Natural killer cell (primary cell): ENCODE results near the gene C1QTNF2. TPM values are rescaled to one million over a fixed set of nuclear protein-coding genes. Genes with fewer than 3 reads are reported as not detected.
"Not testable (repeated sequence)": the region's sequence is repeated elsewhere in the genome, so short reads cannot be mapped to it uniquely, and the experiment has no call there.

Experiments
- ATAC-seq, 3 donors: fragments of 150-1000 bp in 2 of 3; fragments of 200-7000 bp in 1 of 3; cut with Tn5 transposase; 1 replicate in 1 of 3; 2 replicates in 2 of 3; pipeline ENCODE4 v1.10.0; 2021; ENCODE audit warnings: mild to moderate bottlenecking in 2 of 3, moderate library complexity in 2 of 3
- DNase-seq, 2 donors: peaks; one replicate each; pipeline versions ENCODE4 v3.0.0 to v3.0.0-alpha.2; 2013 to 2021; ENCODE audit warnings: mixed read lengths in 1 of 2
- H3K27ac ChIP-seq: one replicate; pipeline ENCODE4 v1.5.1; 2013; ENCODE audit warnings: mild to moderate bottlenecking, low read length
- H3K27me3 ChIP-seq: one replicate; pipeline ENCODE4 v1.6.1; 2013; ENCODE audit warnings: low read length; ENCODE audit not compliant: control insufficient read depth, insufficient read depth
- H3K36me3 ChIP-seq: one replicate; pipeline ENCODE4 v1.6.1; 2013; ENCODE audit warnings: low read length; ENCODE audit not compliant: control insufficient read depth, insufficient read depth
- H3K4me1 ChIP-seq: one replicate; pipeline ENCODE4 v1.6.1; 2013; ENCODE audit warnings: low read length; ENCODE audit not compliant: control insufficient read depth, insufficient read depth
- H3K4me3 ChIP-seq: one replicate; pipeline ENCODE4 v1.5.1; 2013; ENCODE audit warnings: low read length
- H3K9me3 ChIP-seq: one replicate; pipeline ENCODE4 v1.6.1; 2013; ENCODE audit warnings: low read length; ENCODE audit not compliant: control insufficient read depth, insufficient read depth
- H3K27ac Mint-ChIP-seq, 2 donors: one replicate each; pipeline ENCODE4 v1.8.0; 2022; ENCODE audit warnings: mild to moderate bottlenecking in 2 of 2, mixed read lengths in 2 of 2, moderate library complexity in 1 of 2
- H3K27me3 Mint-ChIP-seq, 2 donors: one replicate each; pipeline ENCODE4 v1.8.0; 2022; ENCODE audit warnings: low read depth in 2 of 2, mixed read lengths in 2 of 2
- H3K36me3 Mint-ChIP-seq: one replicate; pipeline ENCODE4 v1.8.0; 2022; ENCODE audit warnings: mixed read lengths
- H3K4me1 Mint-ChIP-seq, 2 donors: one replicate each; pipeline ENCODE4 v1.8.0; 2022; ENCODE audit warnings: mixed read lengths in 2 of 2
- H3K4me3 Mint-ChIP-seq: one replicate; pipeline ENCODE4 v1.8.0; 2022; ENCODE audit warnings: mild to moderate bottlenecking, moderate library complexity, mixed read lengths
- H3K9me3 Mint-ChIP-seq, 2 donors: one replicate each; pipeline ENCODE4 v1.8.0; 2022; ENCODE audit warnings: mixed read lengths in 2 of 2
- WGBS: methylation state at CpG from one replicate; pipeline ENCODE4 v1.1.7; 2013; ENCODE audit warnings: missing lambda C conversion rate; ENCODE audit not compliant: insufficient coverage; 5-methylcytosine and 5-hydroxymethylcytosine counted together
- intact Hi-C: fragments of 100-400 bp; cut with micrococcal nuclease; formaldehyde crosslinking; loops from one replicate; pipeline ENCODE4 v1.14.2; 2022
- total RNA-seq, 4 donors: library from RNA; stranded (reverse); fragments of 120-200 nt in 1 of 4; gene quantifications; one replicate each; pipeline versions ENCODE4 v1.2.3 to v1.2.4, GENCODE V29; 2013 to 2022
- TF ChIP-seq, protein P1 (sequence below): fragments of 200-600 bp; IDR thresholded peaks from one replicate; pipeline ENCODE4 v1.8.0; 2022; ENCODE audit warnings: antibody characterized with exemption

C1QTNF2 gene
- total RNA-seq, 3 donors from 2014 or later (not counting 1 experiment from before 2014, with no cell fraction given) = not detected

DNA sequence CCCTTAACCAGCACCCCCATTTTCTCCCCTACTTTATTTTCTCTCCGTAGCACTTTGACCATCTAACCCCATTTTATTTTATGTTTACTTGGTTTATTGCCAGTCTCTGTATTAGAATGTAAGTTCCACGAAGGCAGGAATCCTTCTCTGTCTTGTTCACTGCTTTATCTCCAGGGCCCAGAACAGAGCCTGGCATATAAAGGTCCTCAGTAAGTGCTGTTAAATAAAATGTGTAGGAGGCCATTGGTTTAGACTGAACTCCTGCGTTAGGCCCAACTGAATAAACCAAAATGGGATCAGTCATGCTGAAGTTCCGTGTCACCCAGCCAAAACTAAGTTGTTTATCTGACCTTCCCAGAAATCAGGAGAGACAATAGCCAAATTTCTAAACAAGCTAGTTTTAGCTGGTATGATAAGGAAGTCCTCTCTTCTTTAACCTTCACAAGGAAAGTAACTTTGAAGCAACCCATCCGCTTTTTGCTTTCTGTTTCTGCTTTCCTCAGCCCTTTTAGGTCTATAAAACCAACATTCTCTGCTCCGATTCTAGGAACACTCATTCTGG, 29.0 kb downstream of the C1QTNF2 start:
- DNase-seq (no peak), ATAC-seq (no peak)
- no peak overlapping the region for H3K27ac ChIP-seq
- 73% methylated on average over 5 of the region's 6 CpGs for WGBS
- TF ChIP-seq, protein P1, sequence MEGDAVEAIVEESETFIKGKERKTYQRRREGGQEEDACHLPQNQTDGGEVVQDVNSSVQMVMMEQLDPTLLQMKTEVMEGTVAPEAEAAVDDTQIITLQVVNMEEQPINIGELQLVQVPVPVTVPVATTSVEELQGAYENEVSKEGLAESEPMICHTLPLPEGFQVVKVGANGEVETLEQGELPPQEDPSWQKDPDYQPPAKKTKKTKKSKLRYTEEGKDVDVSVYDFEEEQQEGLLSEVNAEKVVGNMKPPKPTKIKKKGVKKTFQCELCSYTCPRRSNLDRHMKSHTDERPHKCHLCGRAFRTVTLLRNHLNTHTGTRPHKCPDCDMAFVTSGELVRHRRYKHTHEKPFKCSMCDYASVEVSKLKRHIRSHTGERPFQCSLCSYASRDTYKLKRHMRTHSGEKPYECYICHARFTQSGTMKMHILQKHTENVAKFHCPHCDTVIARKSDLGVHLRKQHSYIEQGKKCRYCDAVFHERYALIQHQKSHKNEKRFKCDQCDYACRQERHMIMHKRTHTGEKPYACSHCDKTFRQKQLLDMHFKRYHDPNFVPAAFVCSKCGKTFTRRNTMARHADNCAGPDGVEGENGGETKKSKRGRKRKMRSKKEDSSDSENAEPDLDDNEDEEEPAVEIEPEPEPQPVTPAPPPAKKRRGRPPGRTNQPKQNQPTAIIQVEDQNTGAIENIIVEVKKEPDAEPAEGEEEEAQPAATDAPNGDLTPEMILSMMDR = no peak
- peaks cover 10% of the 10 kb centered on the region for H3K4me1 ChIP-seq
- H3K4me3 ChIP-seq = no peak overlapping the region
- peaks cover 0 to 6% of the 10 kb centered on the region in 2 donors for H3K4me1 Mint-ChIP-seq
- H3K27me3 Mint-ChIP-seq = no peaks in the 10 kb centered on the region
- H3K9me3 ChIP-seq = no peaks in the 10 kb centered on the region
- intact Hi-C loops = no loop called here
- no peaks in the 10 kb centered on the region for H3K9me3 Mint-ChIP-seq
- no peak overlapping the region for H3K27ac Mint-ChIP-seq
- H3K4me3 Mint-ChIP-seq = no peak overlapping the region
- no peaks in the 10 kb centered on the region for H3K36me3 Mint-ChIP-seq
- H3K36me3 ChIP-seq = no peaks in the 10 kb centered on the region
- no peaks in the 10 kb centered on the region for H3K27me3 ChIP-seq

DNA sequence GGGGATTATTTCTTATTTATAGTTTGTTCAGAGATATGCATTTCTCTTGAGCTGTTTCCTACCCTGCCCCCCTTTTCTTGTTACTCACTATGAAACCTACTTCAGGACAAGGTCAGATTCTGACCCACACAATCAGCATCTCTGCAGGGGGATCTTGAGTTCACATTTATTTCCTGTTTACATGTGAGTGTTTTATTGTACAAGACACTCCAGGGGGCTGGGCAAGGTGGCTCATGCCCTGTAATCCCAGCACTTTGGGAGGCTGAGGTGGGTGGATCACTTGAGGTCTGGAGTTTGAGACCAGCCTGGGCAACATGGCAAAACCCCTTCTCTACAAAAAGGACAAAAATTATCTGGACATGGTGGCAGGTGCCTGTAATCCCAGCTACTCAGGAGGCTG, 29.9 kb downstream of the C1QTNF2 start:
- H3K4me3 ChIP-seq, H3K27ac ChIP-seq, H3K27ac Mint-ChIP-seq, intact Hi-C loops, H3K9me3 ChIP-seq, H3K4me1 Mint-ChIP-seq, ATAC-seq, H3K27me3 Mint-ChIP-seq, H3K4me3 Mint-ChIP-seq, H3K36me3 Mint-ChIP-seq, H3K36me3 ChIP-seq, H3K9me3 Mint-ChIP-seq, DNase-seq, H3K27me3 ChIP-seq: not testable (repeated sequence)
- peaks cover 10% of the 10 kb centered on the region for H3K4me1 ChIP-seq

DNA sequence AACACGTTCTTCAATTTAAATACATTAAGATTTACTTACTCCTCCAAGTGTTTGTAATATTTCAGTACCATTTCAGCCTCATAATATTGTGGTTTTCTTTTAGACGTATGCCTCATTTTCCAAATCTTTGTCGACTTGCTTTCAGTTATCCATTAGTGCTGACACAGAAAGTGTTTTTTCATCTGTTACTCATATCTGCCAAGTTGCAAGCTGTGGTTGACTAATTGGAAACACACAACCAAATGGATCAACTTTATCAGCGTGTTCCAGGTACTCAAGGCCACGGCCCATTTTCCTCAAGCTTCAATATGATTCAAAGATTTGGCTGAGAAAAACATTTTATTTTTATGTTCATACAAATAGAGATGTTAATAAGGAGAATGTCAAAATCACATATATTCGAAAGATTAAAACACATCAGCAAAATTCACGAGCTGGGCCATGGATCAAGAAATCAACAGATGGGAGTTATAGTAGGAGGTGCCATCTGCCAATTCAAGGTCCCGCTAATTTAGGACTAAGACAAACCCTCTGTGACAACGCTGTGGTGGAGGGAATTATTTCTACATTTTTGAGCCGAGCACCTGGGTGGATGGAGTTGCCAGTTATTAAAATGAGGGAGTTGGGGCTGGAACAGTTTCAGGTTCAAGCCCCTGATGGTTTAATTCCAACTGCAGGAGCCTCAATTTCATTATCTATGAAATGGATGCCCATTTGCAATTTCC, 30.9 kb downstream of the C1QTNF2 start:
- 78% methylated on average over 10 of the region's 10 CpGs for WGBS
- intact Hi-C loops = no loop called here
- no peaks in the 10 kb centered on the region for H3K27me3 ChIP-seq
- Mint-ChIP-seq H3K27ac (no peak overlapping the region), H3K4me1 (peaks cover 0 to 6% of the 10 kb centered on the region in 2 donors), H3K27me3 (peaks cover 0 to 3% of the 10 kb centered on the region in 2 donors), H3K9me3 (no peaks in the 10 kb centered on the region), H3K4me3 (no peak overlapping the region), H3K36me3 (no peaks in the 10 kb centered on the region)
- no peak for ATAC-seq
- no peak overlapping the region for H3K4me3 ChIP-seq
- H3K36me3 ChIP-seq = no peaks in the 10 kb centered on the region
- H3K27ac ChIP-seq = no peak overlapping the region
- no peaks in the 10 kb centered on the region for H3K9me3 ChIP-seq
- DNase-seq = no peak
- TF ChIP-seq, protein P1 = no peak
- peaks cover 4% of the 10 kb centered on the region for H3K4me1 ChIP-seq

DNA sequence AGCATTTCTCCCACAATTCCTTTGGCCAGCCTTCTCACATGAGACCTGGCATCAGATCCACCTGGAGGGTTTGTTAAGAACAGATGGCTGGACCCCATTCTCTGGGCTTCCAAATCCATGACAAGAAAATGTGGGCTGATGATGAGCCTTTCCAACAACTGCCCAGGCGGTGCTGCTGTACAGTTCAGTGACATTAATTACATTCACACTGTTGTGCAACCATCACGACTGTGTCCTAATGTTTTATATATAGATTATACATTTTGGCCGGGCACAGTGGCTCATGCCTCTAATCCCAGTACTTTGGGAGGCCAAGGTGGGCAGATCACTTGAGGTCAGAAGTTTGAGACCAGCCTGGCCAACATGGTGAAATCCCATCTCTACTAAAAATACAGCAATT, 35.7 kb downstream of the C1QTNF2 start:
- DNase-seq, H3K4me1 ChIP-seq, H3K36me3 ChIP-seq, intact Hi-C loops, H3K4me3 ChIP-seq, H3K9me3 ChIP-seq, H3K27me3 Mint-ChIP-seq, H3K27ac Mint-ChIP-seq, H3K27me3 ChIP-seq, H3K4me3 Mint-ChIP-seq, H3K9me3 Mint-ChIP-seq, ATAC-seq, H3K4me1 Mint-ChIP-seq, H3K27ac ChIP-seq, H3K36me3 Mint-ChIP-seq: not testable (repeated sequence)
- 79% methylated on average over 2 of the region's 3 CpGs for WGBS
